ENCODE data around the gene CREB5. TPM values are rescaled to one million over a fixed set of nuclear protein-coding genes. Genes with fewer than 3 reads are reported as not detected.

Gene CREB5
- total RNA-seq, 1 experiment from 2014 or later: 2.1 TPM

GRCh38 chr7:28446131-28446530 lies 33.8 kb downstream of the CREB5 start:
- H3K79me2 ChIP-seq (ENCODE audit: low read depth): no peaks in the 10 kb centered on the region
- H3K36me3 ChIP-seq (ENCODE audit: low read depth): no peaks in the 10 kb centered on the region
- intact Hi-C loops (cut with micrococcal nuclease; ENCODE audit: unreplicated experiment): no loop called here
- CTCF ChIA-PET: interaction anchor here (0.7 kb wide), 1 partner anchor 54 kb away, joined by 7 read pairs; no protein-coding TSS in a partner anchor
- no peaks in the 10 kb centered on the region for H3K9me2 ChIP-seq (ENCODE audit: insufficient read depth)
- H3K4me2 ChIP-seq: no peak overlapping the region
- POLR2A ChIA-PET (ENCODE audit: unreplicated experiment): no interaction called here
- no peak for DNase-seq
- no peak overlapping the region for H2AFZ ChIP-seq
- no peaks in the 10 kb centered on the region for H4K20me1 ChIP-seq (ENCODE audit: insufficient read depth)
- TF ChIP-seq EZH2 (IDR thresholded peaks at IDR 0.05; ENCODE audit: low read depth) (no peak), CTCF (conservative IDR thresholded peaks at IDR 0.05) (no peak)
- H3K27me3 ChIP-seq (ENCODE audit: insufficient read depth, low read depth): peaks cover 10% of the 10 kb centered on the region; the same call in 1 of the 2 replicates
- H3K27ac ChIP-seq: no peak overlapping the region
- no peaks in the 10 kb centered on the region for H3F3A ChIP-seq (ENCODE audit: insufficient read depth, low read depth)
- BruUV-seq (replicated peaks): no TSS peak
- no peaks in the 10 kb centered on the region for H3K4me1 ChIP-seq (replicated peaks; ENCODE audit: insufficient read depth)
- peaks cover 3% of the 10 kb centered on the region; the same call in 1 of the 2 replicates for H3K9me3 ChIP-seq (ENCODE audit: insufficient read depth, low read depth)
- H3K4me3 ChIP-seq: no peak overlapping the region

DNA sequence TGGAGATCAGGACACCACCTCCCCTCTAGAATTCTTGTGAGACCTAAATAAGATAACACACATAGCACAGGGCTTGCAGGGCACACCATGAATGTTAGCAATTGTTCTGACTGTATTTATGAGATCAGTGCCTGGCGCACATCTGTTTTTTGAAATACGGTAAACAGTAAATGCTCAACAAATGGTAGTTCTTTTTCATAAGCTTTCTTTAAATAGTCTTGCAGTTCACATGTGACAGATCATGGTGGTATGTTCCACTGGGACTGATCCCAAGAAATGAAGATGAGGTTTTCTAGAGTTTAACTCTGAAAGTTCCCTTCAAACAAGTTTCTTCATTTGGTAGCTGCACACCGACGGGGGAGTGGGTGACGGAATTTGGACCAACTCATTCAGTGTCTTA lies 34.8 kb downstream of the CREB5 start:
- H3K9me2 ChIP-seq (ENCODE audit: insufficient read depth): no peaks in the 10 kb centered on the region; the same call in 1 of the 2 replicates
- ChIA-PET CTCF (no interaction called here), POLR2A (ENCODE audit: unreplicated experiment) (no interaction called here)
- H3K4me3 ChIP-seq: no peak overlapping the region
- H3K27ac ChIP-seq: no peak overlapping the region
- intact Hi-C loops (cut with micrococcal nuclease; ENCODE audit: unreplicated experiment): no loop called here
- H3F3A ChIP-seq (ENCODE audit: insufficient read depth, low read depth): no peaks in the 10 kb centered on the region
- BruUV-seq (replicated peaks): no TSS peak
- H3K9me3 ChIP-seq (ENCODE audit: insufficient read depth, low read depth): peaks cover under 1% of the 10 kb centered on the region; the same call in 1 of the 2 replicates
- no peaks in the 10 kb centered on the region for H3K36me3 ChIP-seq (ENCODE audit: low read depth)
- no peak overlapping the region for H3K4me2 ChIP-seq
- no peak for DNase-seq
- H3K27me3 ChIP-seq (ENCODE audit: insufficient read depth, low read depth): peaks cover 10% of the 10 kb centered on the region; the same call in 1 of the 2 replicates
- H3K79me2 ChIP-seq (ENCODE audit: low read depth): no peaks in the 10 kb centered on the region
- H4K20me1 ChIP-seq (ENCODE audit: insufficient read depth): no peaks in the 10 kb centered on the region
- no peaks in the 10 kb centered on the region for H3K4me1 ChIP-seq (replicated peaks; ENCODE audit: insufficient read depth)
- TF ChIP-seq EZH2 (IDR thresholded peaks at IDR 0.05; ENCODE audit: low read depth) (no peak), CTCF (conservative IDR thresholded peaks at IDR 0.05) (no peak)
- no peak overlapping the region for H2AFZ ChIP-seq

GRCh38 chr7:28448708-28449107 lies 36.4 kb downstream of the CREB5 start:
- no TSS peak for BruUV-seq (replicated peaks)
- Histone ChIP-seq H3K4me2 (no peak overlapping the region), H3K9me3 (ENCODE audit: insufficient read depth, low read depth) (no peaks in the 10 kb centered on the region), H3K4me1 (replicated peaks; ENCODE audit: insufficient read depth) (no peaks in the 10 kb centered on the region), H3K4me3 (no peak overlapping the region), H3K36me3 (ENCODE audit: low read depth) (no peaks in the 10 kb centered on the region), H3K79me2 (ENCODE audit: low read depth) (no peaks in the 10 kb centered on the region), H4K20me1 (ENCODE audit: insufficient read depth) (no peaks in the 10 kb centered on the region), H3K27ac (no peak overlapping the region), H3K27me3 (ENCODE audit: insufficient read depth, low read depth) (peaks cover 10% of the 10 kb centered on the region; the same call in 1 of the 2 replicates), H3K9me2 (ENCODE audit: insufficient read depth) (no peaks in the 10 kb centered on the region; the same call in 1 of the 2 replicates), H2AFZ (no peak overlapping the region), H3F3A (ENCODE audit: insufficient read depth, low read depth) (no peaks in the 10 kb centered on the region)
- CTCF ChIA-PET: no interaction called here
- DNase-seq: no peak
- intact Hi-C loops (cut with micrococcal nuclease; ENCODE audit: unreplicated experiment): no loop called here
- TF ChIP-seq EZH2 (IDR thresholded peaks at IDR 0.05; ENCODE audit: low read depth) (no peak), CTCF (conservative IDR thresholded peaks at IDR 0.05) (no peak)
- POLR2A ChIA-PET (ENCODE audit: unreplicated experiment): interaction anchor here (0.6 kb wide), 1 partner anchor 686 kb away, joined by 3 read pairs; no protein-coding TSS in a partner anchor
